Spleen (tissue), 11 donors: ENCODE measurements around the gene PAEP. TPM values are rescaled to one million over a fixed set of nuclear protein-coding genes. Genes with fewer than 3 reads are reported as not detected.

Experiments used
- DNase-seq: peaks from one replicate; pipeline ENCODE4 v3.0.0-alpha.2; 2020
- H3K27ac ChIP-seq, 8 donors: fragments of 200-600 bp; sonication (generic) in 7 of 8; 1 replicate in 4 of 8; 2 replicates in 4 of 8; pipeline versions ENCODE4 v1.5.0 to v1.8.0; 2016 to 2021; ENCODE audit warnings: inconsistent platforms in 4 of 8, mild to moderate bottlenecking in 4 of 8, moderate library complexity in 1 of 8
- H3K27me3 ChIP-seq, 7 donors: fragments of 200-600 bp; sonication (generic) in 6 of 7; replicated peaks in 1 of 7; 1 replicate in 4 of 7; 2 replicates in 3 of 7; pipeline versions ENCODE4 v1.5.0 to v1.8.0; 2016 to 2021; ENCODE audit warnings: inconsistent platforms in 3 of 7, mild to moderate bottlenecking in 1 of 7
- H3K36me3 ChIP-seq, 6 donors: fragments of 200-600 bp; sonication (generic) in 5 of 6; 1 replicate in 4 of 6; 2 replicates in 2 of 6; pipeline versions ENCODE4 v1.5.0 to v1.8.0; 2016 to 2021; ENCODE audit warnings: inconsistent platforms in 2 of 6
- H3K4me1 ChIP-seq, 6 donors: fragments of 200-600 bp; sonication (generic) in 5 of 6; 1 replicate in 3 of 6; 2 replicates in 3 of 6; pipeline versions ENCODE4 v1.5.0 to v1.8.0; 2016 to 2021; ENCODE audit warnings: inconsistent platforms in 3 of 6
- H3K4me3 ChIP-seq, 8 donors: fragments of 200-600 bp; sonication (generic) in 7 of 8; 1 replicate in 4 of 8; 2 replicates in 4 of 8; pipeline versions ENCODE4 v1.5.0 to v1.8.0; 2016 to 2021; ENCODE audit warnings: inconsistent platforms in 4 of 8, mild to moderate bottlenecking in 4 of 8, moderate library complexity in 2 of 8
- H3K9me3 ChIP-seq, 8 donors: fragments of 200-600 bp; sonication (generic) in 7 of 8; 1 replicate in 4 of 8; 2 replicates in 4 of 8; pipeline versions ENCODE4 v1.5.0 to v1.8.0; 2016 to 2021; ENCODE audit warnings: inconsistent platforms in 4 of 8
- POLR2A ChIP-seq, 3 donors: fragments of 450-650 bp; IDR thresholded peaks; one replicate each; pipeline ENCODE4 v1.5.1; 2017; ENCODE audit warnings: antibody characterized with exemption in 3 of 3, mild to moderate bottlenecking in 1 of 3
- POLR2AphosphoS5 ChIP-seq, 3 donors: sonication (generic); formaldehyde crosslinking; IDR thresholded peaks; one replicate each; pipeline ENCODE4 v1.5.1; 2017; ENCODE audit warnings: antibody characterized with exemption in 3 of 3
- WGBS, 5 donors: extraction: QIAGEN DNeasy Blood & Tissue Kit in 3 of 5; methylation state at CpG; one replicate each; pipeline versions ENCODE4 v1.1.5 to v1.1.7; 2013 to 2018; 5-methylcytosine and 5-hydroxymethylcytosine counted together
- intact Hi-C: fragments of 100-400 bp; cut with DNase I; formaldehyde crosslinking; loops from one replicate; pipeline ENCODE4 v1.15.0; 2023; ENCODE audit warnings: low total_unique reads
- polyA plus RNA-seq, 3 donors: library from polyadenylated mRNA; stranded (reverse); fragments of 200-250 nt; gene quantifications; one replicate each; pipeline ENCODE4 v1.2.1, GENCODE V29; 2013
- total RNA-seq, 7 donors: library from RNA; depleted of rRNA in 3 of 7; stranded (reverse); fragments of >200 nt in 3 of 7; fragmentation: NEBNext Ultra II Directional in 4 of 7; extraction: Animal tissue kit (Norgen Biotek cat#: 25700) in 4 of 7; gene quantifications; one replicate each; pipeline versions ENCODE4 v1.1.0 to v1.2.1, GENCODE V29; 2016 to 2021
- TF ChIP-seq, protein P1 (sequence below), 11 experiments: fragments of 200-600 bp in 7 of 11; fragments of 450-650 bp in 4 of 11; sonication (generic) in 4 of 11; IDR thresholded peaks in 8 of 11; conservative IDR thresholded peaks in 3 of 11; 1 replicate in 7 of 11; 2 replicates in 4 of 11; pipeline versions ENCODE4 v1.4.0 to v1.8.0; 2016 to 2021; ENCODE audit warnings: antibody characterized with exemption in 11 of 11, inconsistent platforms in 4 of 11, mild to moderate bottlenecking in 1 of 11
- donor health status: healthy with polysubstance abuse.
- donor health status: DM: no; HTN: no; CAD: no; lungs with moderate emphysema.
- donor health status: DM: no; HTN: no; CAD: no.
- donor health status: Bipolar disorder and iron deficiency.
- donor health status: healthy.
- donor health status: DM: no; HTN: no; CAD: no.
- donor health status: DM: yes; HTN: yes; CAD: no.

PAEP gene
- total and polyA plus RNA-seq, 10 donors: not detected

DNA sequence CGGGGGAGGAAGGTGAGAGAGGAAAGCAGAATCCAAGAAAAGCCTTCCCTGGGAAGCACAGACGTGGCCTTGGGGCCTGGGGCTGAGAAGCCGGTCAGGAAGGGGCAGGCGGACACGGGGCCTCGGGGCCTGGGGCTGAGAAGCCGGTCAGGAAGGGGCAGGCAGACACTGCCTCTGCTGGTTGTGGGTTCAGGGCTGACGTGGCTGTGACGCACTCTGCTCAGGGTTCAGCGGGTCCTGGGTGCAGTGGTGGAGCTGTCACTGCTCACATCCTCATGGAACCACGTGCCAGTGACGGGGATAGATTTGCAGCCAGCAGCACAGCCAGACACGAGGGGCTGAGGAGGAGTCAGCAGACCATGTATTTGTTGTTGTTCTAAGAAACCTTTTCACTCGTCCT, 12.8 kb downstream of the PAEP start:
- peaks cover 0 to 6% (median under 1%) of the 10 kb centered on the region in 8 donors for H3K9me3 ChIP-seq
- no peak for TF ChIP-seq POLR2AphosphoS5 (IDR thresholded peaks at IDR 0.05)
- TF ChIP-seq POLR2A (IDR thresholded peaks at IDR 0.05): no peak
- TF ChIP-seq, protein P1, sequence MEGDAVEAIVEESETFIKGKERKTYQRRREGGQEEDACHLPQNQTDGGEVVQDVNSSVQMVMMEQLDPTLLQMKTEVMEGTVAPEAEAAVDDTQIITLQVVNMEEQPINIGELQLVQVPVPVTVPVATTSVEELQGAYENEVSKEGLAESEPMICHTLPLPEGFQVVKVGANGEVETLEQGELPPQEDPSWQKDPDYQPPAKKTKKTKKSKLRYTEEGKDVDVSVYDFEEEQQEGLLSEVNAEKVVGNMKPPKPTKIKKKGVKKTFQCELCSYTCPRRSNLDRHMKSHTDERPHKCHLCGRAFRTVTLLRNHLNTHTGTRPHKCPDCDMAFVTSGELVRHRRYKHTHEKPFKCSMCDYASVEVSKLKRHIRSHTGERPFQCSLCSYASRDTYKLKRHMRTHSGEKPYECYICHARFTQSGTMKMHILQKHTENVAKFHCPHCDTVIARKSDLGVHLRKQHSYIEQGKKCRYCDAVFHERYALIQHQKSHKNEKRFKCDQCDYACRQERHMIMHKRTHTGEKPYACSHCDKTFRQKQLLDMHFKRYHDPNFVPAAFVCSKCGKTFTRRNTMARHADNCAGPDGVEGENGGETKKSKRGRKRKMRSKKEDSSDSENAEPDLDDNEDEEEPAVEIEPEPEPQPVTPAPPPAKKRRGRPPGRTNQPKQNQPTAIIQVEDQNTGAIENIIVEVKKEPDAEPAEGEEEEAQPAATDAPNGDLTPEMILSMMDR (IDR thresholded peaks at IDR 0.05 in 8 of 11, conservative IDR thresholded peaks at IDR 0.05 in 3 of 11): no peak
- no peaks in the 10 kb centered on the region for H3K36me3 ChIP-seq
- no peak overlapping the region for H3K27ac ChIP-seq
- DNase-seq: no peak
- intact Hi-C loops: no loop called here
- 65 to 79% (median 69%) methylated on average over 14 of the region's 14 CpGs for WGBS, 5 donors
- H3K4me1 ChIP-seq: no peaks in the 10 kb centered on the region
- H3K27me3 ChIP-seq: peaks cover 0 to 33% (median 0%) of the 10 kb centered on the region in 7 donors
- H3K4me3 ChIP-seq: no peak overlapping the region

DNA sequence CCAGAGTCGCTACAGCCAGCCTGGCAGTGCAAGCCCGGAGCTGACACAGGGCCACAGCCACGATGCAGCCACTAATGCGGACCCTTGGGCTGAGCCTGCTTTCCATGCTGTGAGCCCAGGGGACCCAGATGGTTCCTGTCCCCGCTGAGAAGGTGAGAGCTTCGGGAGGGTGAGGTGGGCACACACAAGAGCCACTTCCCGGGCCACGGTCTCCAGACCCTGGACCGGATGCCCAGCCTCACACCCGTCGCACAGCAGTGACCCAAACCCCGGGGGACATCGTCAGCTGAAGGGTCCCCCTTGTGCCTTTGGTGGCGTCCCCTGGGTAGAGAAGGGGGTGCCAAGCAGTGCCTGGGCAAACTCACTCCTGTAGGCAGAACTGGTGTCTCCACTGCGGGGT, 13.4 kb downstream of the PAEP start:
- TF ChIP-seq, protein P1 (IDR thresholded peaks at IDR 0.05 in 8 of 11, conservative IDR thresholded peaks at IDR 0.05 in 3 of 11): no peak
- TF ChIP-seq POLR2AphosphoS5 (IDR thresholded peaks at IDR 0.05) (no peak), POLR2A (IDR thresholded peaks at IDR 0.05) (no peak)
- Histone ChIP-seq H3K4me3 (no peak overlapping the region), H3K9me3 (no peaks in the 10 kb centered on the region), H3K27me3 (peaks cover 0 to 33% (median 0%) of the 10 kb centered on the region in 7 donors), H3K4me1 (no peaks in the 10 kb centered on the region), H3K36me3 (no peaks in the 10 kb centered on the region), H3K27ac (no peak overlapping the region)
- intact Hi-C loops: no loop called here
- no peak for DNase-seq
- WGBS, 5 donors: 89 to 92% (median 90%) methylated on average over 8 to 15 of the region's 15 CpGs

DNA sequence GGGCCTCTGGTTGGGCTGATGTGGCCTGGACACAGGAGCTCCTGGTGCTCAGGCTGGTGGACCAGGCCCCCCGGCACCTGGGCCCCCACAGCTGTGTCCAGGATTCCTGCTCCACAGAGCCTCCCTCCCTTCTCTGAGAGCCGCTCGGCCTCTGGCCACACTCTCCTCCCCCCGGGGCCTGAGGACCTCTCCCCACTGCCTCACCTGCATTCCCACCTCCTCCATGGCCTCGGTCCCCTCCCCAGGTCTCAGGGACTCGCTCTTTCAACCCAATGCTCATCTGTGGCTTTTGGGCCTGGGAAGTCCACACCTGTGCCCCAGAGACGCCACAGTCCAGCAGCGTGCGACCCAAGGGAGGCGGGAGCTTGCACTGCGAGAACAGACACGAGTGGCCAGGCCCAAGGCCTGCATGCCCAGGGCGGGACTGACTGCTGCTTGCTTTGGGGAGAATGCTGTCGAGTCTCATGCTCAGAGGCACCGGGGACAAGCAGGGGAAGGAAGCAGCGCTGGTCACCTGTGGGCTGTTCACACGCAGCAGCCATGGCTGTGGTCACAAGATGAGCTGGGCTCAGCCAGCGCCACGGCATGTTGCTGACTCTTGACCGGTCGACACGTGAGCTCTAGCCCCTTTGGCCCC, 14.6 kb downstream of the PAEP start:
- H3K27me3 ChIP-seq: peaks cover 0 to 42% (median 0%) of the 10 kb centered on the region in 7 donors
- TF ChIP-seq POLR2A (IDR thresholded peaks at IDR 0.05) (no peak), POLR2AphosphoS5 (IDR thresholded peaks at IDR 0.05) (no peak)
- TF ChIP-seq, protein P1 (IDR thresholded peaks at IDR 0.05 in 8 of 11, conservative IDR thresholded peaks at IDR 0.05 in 3 of 11): no peak
- no peak for DNase-seq
- H3K4me3 ChIP-seq: no peak overlapping the region
- no peaks in the 10 kb centered on the region for H3K9me3 ChIP-seq
- no peaks in the 10 kb centered on the region for H3K36me3 ChIP-seq
- intact Hi-C loops: no loop called here
- no peaks in the 10 kb centered on the region for H3K4me1 ChIP-seq
- H3K27ac ChIP-seq: no peak overlapping the region
- WGBS, 5 donors: 74 to 85% (median 80%) methylated on average over 13 to 22 of the region's 22 CpGs

DNA sequence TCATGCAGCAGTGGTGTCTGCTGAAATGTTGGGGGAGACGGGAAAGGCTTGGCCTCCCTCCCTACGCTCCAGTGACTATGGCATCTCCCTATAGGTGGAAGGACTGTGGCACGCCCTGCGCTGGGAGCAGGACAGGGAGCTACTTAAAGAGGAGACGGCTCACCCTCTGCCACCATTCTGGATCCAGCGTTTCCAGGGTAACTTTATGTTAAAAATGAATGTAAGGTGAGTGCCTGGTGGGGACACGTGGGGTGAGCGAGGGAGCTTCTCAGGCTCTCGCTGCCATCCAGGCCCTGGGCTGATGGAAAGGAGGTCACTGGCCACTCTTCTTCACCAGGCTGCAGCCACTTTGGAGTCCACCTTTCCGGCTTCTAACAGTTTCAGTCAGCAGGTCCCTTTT, 15.7 kb downstream of the PAEP start:
- Histone ChIP-seq H3K27ac (no peak overlapping the region), H3K27me3 (peaks cover 0 to 42% (median 0%) of the 10 kb centered on the region in 7 donors), H3K4me3 (no peak overlapping the region), H3K9me3 (no peaks in the 10 kb centered on the region), H3K4me1 (no peaks in the 10 kb centered on the region), H3K36me3 (no peaks in the 10 kb centered on the region)
- intact Hi-C loops: no loop called here
- TF ChIP-seq, protein P1 (IDR thresholded peaks at IDR 0.05 in 8 of 11, conservative IDR thresholded peaks at IDR 0.05 in 3 of 11): no peak
- no peak for TF ChIP-seq POLR2A (IDR thresholded peaks at IDR 0.05)
- TF ChIP-seq POLR2AphosphoS5 (IDR thresholded peaks at IDR 0.05): no peak
- DNase-seq: no peak
- 82 to 89% (median 84%) methylated on average over 10 of the region's 10 CpGs for WGBS, 5 donors
